ENCODE data around the gene MEN1. TPM values are rescaled to one million over a fixed set of nuclear protein-coding genes. Genes with fewer than 3 reads are reported as not detected.

MEN1 gene
- total RNA-seq, 1 experiment from 2014 or later: 54.5 TPM

GRCh38 chr11:64842366-64842759, 32.0 kb upstream of the MEN1 start:
- Histone ChIP-seq H3K27ac (ENCODE audit: low read length) (peak overlapping the region; percentile 76), H3K4me3 (ENCODE audit: low read depth in 2 of 2, low read length in 2 of 2) (no peak overlapping the region), H3K36me3 (ENCODE audit: control insufficient read depth, insufficient read depth, low read length) (no peaks in the 10 kb centered on the region; the same call in 1 of the 2 replicates), H3K27me3 (ENCODE audit: control insufficient read depth, insufficient read depth, low read length) (no peaks in the 10 kb centered on the region), H3K4me1 (ENCODE audit: control insufficient read depth, insufficient read depth, low read length) (peaks cover 22% of the 10 kb centered on the region), H3K9me3 (ENCODE audit: control insufficient read depth, insufficient read depth, low read depth, low read length) (no peaks in the 10 kb centered on the region)
- intact Hi-C loops (cut with micrococcal nuclease; ENCODE audit: unreplicated experiment) (loop anchor here (10.0 kb wide), 2 partner anchors 182 to 272 kb away; partner anchors contain the start of genes SNX15, TM7SF2 and ZNHIT2), in situ Hi-C loops (cut with HindIII; ENCODE audit: low pct_unique_long_range_greater_than_20kb, low sequenced_read_pairs) (no loop called here)
- BruUV-seq (replicated peaks): no TSS peak
- POLR2A ChIA-PET: no interaction called here
- CTCF ChIA-PET: interaction anchor here (0.6 to 0.7 kb wide), 2 partner anchors 22 to 38 kb away, joined by 3 to 6 read pairs; no protein-coding TSS in a partner anchor
- no peak for ATAC-seq
- DNase-seq (ENCODE audit: low read depth, low spot score): no peak
- TF ChIP-seq POLR2AphosphoS5 (IDR thresholded peaks at IDR 0.05; ENCODE audit: low read depth, low read length): no peak
- no peak for TF ChIP-seq CTCF (IDR thresholded peaks at IDR 0.05)
- no peak for TF ChIP-seq REST (IDR thresholded peaks at IDR 0.05; ENCODE audit: insufficient read depth in 1 of 2, low read depth in 2 of 2, low read length in 1 of 2)
- no peak for TF ChIP-seq SIN3A (IDR thresholded peaks at IDR 0.05; ENCODE audit: borderline replicate concordance, insufficient read depth, low read depth, low read length)
- no peak for TF ChIP-seq TCF7L2 (IDR thresholded peaks at IDR 0.05; ENCODE audit: low read depth, low read length)

- Histone ChIP-seq H3K27me3 (ENCODE audit: control insufficient read depth, insufficient read depth, low read length) (no peaks in the 10 kb centered on the region), H3K27ac (ENCODE audit: low read length) (peak overlapping the region; percentile 76), H3K36me3 (ENCODE audit: control insufficient read depth, insufficient read depth, low read length) (no peaks in the 10 kb centered on the region; the same call in 1 of the 2 replicates), H3K9me3 (ENCODE audit: control insufficient read depth, insufficient read depth, low read depth, low read length) (no peaks in the 10 kb centered on the region), H3K4me3 (ENCODE audit: low read depth in 2 of 2, low read length in 2 of 2) (no peak overlapping the region), H3K4me1 (ENCODE audit: control insufficient read depth, insufficient read depth, low read length) (peaks cover 20% of the 10 kb centered on the region)
- CTCF ChIA-PET: interaction anchor here (0.6 kb wide), 1 partner anchor 38 kb away, joined by 3 read pairs; no protein-coding TSS in a partner anchor
- ATAC-seq (no peak), DNase-seq (ENCODE audit: low read depth, low spot score) (no peak)
- intact Hi-C loops (cut with micrococcal nuclease; ENCODE audit: unreplicated experiment): loop anchor here (10.0 kb wide), 2 partner anchors 183 to 273 kb away; partner anchors contain the start of genes SNX15, TM7SF2 and ZNHIT2
- TF ChIP-seq CTCF (IDR thresholded peaks at IDR 0.05) (no peak), SIN3A (IDR thresholded peaks at IDR 0.05; ENCODE audit: borderline replicate concordance, insufficient read depth, low read depth, low read length) (no peak), POLR2AphosphoS5 (IDR thresholded peaks at IDR 0.05; ENCODE audit: low read depth, low read length) (no peak), TCF7L2 (IDR thresholded peaks at IDR 0.05; ENCODE audit: low read depth, low read length) (no peak)
- in situ Hi-C loops (cut with HindIII; ENCODE audit: low pct_unique_long_range_greater_than_20kb, low sequenced_read_pairs): no loop called here
- POLR2A ChIA-PET: no interaction called here
- BruUV-seq (replicated peaks): no TSS peak
Observed at GRCh38 chr11:64841592-64842365, 31.4 kb upstream of the MEN1 start.

All from Panc1 (cell line).